Renal cortex interstitium (tissue), 11 donors: ENCODE measurements around the gene RNF26. TPM values are rescaled to one million over a fixed set of nuclear protein-coding genes. Genes with fewer than 3 reads are reported as not detected.

Source experiments
- DNase-seq, 11 donors: peaks; one replicate each; pipeline ENCODE4 v3.0.0-alpha.2; 2013; ENCODE audit warnings: low read depth in 9 of 11, low spot score in 4 of 11; ENCODE audit errors: extremely low read depth in 1 of 11
- polyA plus RNA-seq, 3 donors: library from polyadenylated mRNA; unstranded; fragments of 120-200 nt; gene quantifications; one replicate each; pipeline ENCODE4 v1.2.1, GENCODE V29; 2013; ENCODE audit not compliant: insufficient read length in 3 of 3

RNF26 gene
- polyA plus RNA-seq, 3 donors: 29.3 to 35.8 (median 33.3) TPM

DNA sequence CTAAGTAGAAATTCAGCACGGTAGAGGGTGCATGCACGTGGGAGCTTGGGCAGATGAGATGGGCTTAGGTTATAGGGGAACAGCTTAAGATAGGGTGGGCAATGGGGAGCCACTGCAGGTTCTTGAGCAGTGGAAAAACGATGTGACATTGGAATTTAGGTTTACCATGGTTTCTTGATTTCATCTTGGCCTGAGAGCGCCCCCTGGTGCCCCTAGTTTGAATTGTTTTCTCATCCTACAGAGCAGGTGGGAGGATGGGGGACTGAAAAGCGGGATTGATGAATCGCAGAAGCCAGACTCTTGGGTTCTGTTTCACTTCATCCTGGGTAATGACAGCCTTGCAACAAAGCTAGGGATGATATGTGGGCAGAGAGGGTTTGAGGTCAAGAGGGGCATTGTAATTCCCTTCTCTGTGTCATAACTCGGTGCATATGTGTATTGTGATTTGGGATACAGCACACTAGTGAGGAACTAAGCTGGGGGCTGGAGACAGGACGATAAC is 10.7 kb upstream of the RNF26 start:
- DNase-seq: peak in 2 of 11 donors; percentile 74 to 80

DNA sequence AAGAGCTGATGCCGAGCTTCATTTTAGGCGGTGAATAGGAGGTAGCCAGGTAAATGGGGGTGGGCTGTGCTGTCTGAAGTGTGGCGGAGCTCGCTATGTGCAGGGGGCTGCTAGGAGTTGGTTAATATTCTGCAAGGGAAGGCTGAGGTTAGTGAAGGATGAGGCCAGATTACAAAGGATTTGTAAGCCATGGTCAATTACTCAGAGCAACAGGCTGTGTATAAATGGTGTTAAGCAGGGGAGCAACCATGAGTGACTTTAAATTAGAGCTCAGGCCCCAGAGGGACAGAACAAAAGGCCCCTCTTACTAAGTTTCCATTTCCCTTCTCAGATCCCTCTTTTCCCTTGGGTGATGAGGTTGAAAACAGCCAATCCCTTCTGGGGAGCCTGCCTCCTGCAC is 10.1 kb upstream of the RNF26 start:
- DNase-seq: no peak

DNA sequence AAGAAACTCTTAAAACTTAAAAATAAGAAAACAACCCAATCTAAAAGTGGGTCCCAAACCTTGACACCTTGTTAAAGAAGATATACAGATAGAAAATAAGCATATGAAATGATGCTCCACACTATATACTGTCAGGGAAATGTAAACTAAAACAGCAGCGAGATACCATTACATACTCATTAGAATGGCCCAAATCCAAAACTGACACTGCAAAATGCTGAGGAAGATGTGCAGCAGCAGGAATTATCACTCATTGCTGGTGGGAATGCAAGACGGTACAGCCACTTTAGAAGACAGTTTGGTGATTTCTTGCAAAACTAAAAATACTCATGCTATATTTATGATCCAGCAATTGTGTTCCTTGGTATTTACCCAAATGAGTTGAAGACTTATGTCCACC is 5.0 kb upstream of the RNF26 start:
- no peak for DNase-seq

DNA sequence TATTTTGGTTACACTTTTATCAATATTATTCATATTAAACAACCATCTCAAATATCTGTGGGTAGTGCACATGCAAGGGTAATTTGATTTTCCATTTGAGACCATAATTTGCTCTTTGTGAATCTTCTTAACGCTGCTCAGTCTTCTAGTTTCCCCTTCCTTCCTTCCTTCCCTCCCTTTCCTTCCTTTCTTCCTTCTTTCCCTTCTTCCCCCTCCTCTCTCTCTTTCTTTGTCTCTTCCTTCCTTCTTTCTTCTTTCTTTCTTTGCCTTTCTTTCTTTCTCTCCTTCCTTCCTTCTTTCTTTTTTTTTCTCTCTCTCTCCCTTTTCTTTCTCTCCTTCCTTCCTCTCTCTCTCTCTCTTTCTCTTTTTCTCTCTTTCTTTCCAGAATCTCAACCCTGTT is 4.1 kb upstream of the RNF26 start:
- no peak for DNase-seq

DNA sequence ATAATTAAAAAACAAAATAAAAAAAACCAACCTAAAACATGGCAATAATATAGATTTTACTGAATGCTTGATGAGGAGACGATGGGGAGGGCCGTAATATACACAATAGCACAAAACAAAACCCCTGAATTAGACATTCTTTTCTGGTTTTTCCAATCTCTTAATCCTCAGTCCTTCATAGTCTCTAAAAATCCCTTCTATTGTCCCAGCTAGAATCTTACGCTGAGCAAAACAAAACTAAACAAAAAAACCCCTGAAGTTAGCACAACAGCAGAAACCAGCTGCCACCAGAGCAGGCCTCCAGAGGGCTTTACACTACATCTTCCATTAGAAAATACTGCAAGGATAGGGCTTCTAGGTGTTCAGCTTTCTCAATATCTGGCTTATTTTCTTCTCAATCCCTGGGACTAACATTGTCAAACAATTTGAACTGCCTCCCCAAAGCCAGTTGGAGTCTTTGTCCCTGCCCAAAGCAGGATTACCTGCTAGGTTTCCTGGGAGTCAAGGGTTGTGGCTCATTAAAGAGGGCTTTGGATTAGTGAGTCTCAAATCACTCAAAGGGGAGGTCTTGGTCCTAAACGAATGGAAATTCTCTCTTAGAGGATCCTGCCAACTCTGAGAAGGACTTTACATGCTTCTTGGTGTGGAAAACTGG is 2.1 kb upstream of the RNF26 start:
- no peak for DNase-seq

DNA sequence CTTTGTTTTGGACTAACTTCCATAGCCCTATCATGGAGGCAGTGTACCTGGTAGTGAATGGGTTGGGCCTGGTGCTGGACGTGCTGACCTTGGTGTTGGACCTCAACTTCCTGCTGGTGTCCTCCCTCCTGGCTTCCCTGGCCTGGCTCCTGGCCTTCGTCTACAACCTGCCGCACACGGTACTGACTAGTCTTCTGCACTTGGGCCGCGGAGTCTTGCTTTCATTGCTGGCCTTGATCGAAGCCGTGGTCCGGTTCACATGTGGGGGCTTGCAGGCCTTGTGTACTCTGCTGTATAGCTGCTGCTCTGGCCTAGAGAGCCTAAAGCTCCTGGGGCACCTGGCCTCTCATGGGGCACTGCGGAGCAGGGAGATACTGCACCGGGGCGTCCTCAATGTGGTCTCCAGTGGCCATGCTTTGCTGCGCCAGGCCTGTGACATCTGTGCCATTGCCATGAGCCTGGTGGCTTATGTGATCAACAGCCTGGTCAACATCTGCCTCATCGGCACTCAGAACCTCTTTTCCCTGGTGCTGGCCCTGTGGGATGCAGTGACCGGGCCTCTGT is 846 bp downstream of the RNF26 start:
- no peak for DNase-seq

DNA sequence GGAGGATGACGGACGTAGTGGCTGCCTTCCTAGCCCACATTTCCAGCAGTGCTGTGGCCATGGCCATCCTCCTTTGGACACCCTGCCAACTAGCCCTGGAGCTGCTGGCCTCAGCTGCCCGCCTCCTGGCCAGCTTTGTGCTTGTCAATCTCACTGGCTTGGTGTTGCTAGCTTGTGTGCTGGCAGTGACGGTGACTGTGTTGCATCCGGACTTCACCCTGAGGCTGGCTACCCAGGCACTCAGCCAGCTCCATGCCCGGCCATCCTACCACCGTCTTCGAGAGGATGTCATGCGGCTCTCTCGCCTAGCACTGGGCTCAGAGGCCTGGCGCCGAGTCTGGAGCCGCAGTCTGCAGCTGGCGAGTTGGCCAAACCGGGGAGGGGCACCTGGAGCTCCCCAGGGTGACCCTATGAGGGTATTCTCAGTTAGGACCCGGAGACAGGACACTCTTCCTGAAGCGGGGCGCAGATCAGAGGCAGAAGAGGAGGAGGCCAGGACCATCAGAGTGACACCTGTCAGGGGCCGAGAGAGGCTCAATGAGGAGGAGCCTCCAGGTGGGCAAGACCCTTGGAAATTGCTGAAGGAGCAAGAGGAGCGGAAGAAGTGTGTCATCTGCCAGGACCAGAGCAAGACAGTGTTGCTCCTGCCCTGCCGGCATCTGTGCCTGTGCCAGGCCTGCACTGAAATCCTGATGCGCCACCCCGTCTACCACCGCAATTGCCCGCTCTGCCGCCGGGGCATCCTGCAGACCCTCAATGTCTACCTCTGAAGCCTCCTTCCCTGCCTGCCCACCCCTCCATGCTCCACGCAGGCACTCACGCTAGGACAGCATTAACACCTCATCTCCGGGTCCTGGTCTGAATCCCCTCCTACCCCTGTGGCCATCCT is 1.6 kb downstream of the RNF26 start:
- DNase-seq: no peak

DNA sequence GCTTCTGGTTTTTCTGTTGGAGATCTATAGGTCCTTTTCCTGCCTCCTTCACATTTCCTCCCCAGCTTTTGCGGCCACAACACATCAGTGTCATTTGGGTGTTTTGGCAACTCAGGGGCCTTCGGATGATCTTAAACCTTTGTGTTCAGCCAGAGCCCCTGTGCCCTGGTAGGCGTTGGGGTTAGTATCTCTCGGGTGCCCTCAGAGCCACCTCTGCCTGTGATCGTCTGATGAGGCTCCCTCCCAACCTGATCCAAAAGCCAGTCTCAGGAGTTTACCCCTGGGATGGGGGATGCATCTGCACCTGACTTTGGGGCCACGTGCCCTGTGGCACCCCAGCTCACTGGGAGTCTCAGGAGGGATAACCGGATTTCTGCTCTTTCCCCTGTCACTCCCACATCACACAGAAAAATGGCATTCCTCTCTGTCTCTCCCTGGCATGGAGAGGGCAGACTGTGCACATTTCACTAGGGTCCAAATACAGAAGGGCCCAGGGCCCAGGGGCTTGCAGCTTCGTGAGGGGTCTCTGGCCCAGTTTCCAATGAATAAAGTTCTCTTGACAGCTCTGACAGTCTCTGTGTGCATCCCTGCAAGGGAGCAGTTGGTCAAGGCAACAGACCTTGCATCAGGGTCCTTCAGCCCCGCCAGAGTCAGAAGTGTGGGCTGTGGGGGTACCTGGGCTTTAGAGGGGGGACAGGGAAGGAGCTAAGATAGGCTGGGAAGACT is 2.6 kb downstream of the RNF26 start:
- no peak for DNase-seq

DNA sequence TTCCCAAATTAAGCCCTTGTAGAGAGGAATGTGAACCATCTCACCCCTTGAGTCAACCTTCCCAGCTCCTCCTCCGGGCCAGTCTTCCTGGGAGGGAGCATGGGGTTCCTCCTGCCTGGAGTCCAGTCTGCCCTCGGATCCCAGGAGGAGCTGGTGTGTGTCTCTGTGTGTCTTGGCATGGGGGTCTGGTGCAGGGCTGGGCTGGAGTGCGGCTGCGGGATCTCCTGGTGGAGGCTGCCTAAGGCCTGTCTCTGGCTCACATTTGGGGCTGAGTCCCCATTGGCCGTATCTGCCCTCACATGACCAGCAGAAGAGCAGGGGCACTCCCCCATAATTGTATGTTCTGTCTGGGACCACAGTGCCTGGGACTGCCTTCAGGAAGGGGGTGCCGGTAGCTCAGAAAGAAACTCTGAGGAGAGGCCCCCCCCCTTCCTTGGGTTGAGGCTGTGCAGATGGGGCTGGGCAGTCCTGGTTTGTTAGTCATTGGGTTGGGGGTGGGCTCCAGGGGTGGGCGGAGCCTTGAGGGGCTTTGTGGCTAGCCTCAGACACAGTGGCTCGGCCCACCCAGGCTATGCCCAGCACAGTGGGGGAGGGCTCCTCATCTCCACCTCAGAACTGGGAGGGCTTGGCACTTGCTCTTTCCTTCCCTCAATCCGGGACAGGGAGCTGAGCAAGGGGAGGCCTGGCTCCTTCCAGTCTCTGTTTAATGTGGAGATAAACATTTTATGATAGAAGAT is 3.4 kb downstream of the RNF26 start:
- no peak for DNase-seq

DNA sequence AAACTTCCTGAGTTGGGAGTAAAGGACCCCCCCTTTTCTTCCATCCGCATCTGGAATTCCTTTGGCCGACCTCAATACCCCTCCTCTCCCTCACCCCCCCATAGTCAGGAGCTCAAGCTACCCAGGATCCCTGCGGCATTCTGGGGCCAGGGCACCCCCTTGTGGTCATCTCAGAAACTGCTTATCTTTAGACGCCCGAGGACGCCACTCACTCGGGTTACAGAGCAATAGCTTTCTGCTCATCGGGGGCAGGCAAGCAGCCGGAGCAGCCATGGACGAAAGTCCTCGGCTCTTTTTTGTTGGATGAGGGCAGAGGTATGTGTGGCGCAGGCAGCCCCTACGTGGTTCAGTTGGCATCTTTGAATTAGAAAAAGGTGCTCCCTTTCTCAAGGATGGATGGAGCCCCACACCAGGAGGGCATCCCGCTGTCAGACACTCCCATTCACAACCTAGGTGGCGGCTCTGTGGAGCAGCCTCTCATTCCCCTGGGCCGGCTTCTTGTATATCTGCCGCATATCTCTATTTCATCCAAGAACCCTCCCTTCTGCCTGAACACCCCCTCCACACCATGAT is 4.1 kb downstream of the RNF26 start:
- DNase-seq: peak in 3 of 11 donors; percentile 79 to 81 (median 79)

DNA sequence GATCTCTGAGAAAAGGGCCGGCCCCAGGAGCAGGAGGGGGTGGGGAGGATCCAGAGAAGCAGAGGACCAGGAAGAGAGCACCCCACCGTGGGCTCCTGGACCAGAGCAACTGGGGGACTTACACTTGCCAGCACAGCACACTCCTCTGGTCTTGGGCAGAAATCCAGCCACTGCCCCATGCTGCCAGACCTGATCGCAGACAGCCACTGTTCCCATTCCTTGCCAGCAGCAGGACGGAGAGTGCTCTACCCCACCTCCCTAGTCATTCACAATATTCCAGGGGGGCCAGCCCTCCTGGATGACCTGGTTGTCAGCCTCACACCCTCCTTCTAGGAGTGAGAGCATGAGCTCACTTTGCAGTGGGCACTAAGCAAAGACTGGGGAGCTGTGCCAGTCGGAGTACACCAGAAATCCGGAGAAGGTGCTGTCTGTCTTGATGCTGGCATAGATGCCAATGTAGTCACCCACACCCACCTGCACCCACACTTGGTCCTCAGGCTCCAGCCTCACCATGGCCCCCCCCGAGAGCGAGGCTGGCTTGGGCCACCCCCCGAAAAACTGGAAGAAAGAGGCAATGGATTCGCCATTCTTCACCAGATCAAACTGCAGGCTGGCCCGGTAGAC is 4.8 kb downstream of the RNF26 start:
- DNase-seq: no peak

DNA sequence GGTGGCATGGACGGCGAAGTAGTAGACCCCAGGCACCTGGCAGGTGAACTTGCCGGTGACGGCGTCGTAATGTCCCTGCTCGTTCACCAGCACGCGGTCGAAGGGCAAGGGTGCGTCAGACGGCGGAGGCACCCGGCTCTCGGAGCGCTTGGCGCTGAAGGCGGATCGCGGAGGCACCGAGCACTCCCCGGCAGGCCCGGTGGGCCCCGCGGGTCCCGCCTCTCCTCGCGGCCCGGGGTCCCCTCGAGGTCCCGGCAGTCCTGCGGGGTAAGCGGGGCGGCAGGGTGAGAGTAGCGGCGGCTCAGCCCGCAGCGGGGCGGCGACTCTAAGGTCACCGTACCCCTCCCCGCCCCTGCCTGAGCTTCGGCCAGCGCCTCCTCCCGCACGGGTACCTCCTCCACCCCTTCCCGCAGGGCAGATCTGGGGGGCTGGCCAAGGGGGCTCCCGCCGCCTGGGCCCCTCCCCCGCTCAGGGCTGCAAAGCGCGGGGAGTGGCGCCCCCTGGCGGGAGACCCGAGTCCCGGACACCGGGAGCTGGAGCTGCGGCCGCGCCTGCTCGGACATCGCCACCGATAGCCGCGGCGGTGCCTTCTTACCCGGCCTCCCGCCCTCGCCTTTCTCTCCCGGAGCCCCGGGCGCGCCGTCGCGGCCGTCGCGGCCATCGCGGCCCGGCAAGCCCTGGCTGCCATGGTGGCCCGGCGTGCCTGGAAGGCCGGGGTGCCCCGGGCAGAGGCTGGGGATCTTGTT is 5.4 kb downstream of the RNF26 start:
- peak in 1 of 11 donors; percentile 72 for DNase-seq

DNA sequence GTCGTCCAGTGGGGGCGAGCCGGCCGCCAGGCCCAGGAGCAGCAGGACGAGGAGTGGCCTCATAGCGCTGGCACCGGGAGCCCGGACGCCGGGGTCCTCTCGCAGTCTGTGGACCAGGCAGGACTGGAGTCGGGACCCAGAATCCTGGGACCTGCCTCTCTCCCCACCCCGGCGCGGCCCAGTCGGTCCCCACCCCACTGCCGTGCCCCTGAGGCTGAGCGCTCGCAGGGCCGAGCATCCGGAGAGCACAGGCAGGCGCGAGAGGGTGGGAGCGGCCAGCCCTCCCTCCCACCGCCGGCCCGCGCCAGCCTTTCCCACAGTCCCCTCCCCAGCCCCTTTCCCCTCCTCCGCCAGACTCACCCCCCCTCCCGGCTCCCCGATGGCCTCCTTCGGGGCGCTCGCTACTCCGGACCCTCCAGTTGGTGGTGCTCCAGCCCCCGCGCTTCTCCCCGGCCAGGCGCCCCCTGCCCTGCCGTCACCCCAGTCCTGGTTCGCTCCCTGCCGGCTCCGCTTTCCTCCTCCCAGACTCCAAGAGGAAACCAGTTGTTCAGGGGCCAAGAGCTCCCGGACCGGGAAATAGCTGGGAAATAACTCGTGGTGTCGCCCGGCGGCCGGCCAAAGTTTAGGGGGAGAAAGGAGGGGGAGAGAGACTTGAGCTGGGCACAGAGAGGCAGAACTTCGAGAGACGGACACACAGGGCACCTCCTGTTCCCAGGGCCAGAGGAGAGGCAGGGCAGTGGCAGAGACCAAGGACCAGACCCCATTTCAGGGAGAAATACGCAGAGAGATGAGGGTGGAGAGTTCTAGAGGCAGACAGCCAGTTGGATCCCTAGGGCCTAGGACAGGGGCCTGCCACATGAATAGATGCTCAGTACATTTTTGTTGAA is 6.3 kb downstream of the RNF26 start, which contains the start of gene C1QTNF5:
Gene C1QTNF5 (minus strand): TSS at position 549 of the 887 bp plus-strand sequence. CDS start 486 bp downstream, at position 63.
- peak in 4 of 11 donors; percentile 68 to 87 (median 83) for DNase-seq

DNA sequence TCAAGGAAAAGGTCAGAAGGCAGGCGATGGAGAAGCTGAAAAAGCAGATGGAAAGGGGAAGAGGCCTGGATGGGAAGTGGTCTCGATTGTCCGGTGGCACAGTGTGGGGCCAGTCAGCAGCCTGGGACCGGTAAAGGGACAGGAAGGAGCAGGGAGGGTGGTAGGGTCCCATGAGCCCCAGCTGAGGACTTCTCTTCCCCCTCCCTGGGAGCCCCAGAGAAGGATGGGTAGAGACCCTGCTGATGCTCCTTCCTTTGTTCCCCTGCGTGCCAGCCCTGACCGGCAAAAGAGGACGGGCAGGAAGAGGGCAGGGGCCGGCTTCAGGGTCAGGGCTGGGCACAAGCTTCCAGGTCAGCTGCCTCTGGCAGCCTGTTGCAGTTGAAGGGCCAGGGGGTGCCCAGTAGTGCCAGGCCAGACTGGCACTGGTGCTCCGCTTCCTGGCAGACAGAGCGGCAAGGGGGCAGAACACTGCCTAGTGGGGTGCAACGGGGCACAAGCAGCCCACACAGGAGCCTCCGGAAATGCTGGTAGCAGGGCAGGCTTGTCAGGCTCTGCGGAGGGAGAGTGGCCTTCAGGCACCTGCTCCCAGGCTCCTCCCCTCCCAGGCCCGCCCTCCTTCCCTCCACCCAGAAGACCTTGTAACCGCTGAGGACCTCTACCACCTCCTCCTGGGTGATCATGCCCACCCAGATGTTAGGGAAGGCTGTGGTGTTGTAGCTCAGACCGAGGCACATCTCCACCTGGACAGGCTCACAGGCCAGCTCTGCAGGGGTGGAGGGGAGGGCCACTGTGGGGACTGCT is 7.1 kb downstream of the RNF26 start:
- no peak for DNase-seq

DNA sequence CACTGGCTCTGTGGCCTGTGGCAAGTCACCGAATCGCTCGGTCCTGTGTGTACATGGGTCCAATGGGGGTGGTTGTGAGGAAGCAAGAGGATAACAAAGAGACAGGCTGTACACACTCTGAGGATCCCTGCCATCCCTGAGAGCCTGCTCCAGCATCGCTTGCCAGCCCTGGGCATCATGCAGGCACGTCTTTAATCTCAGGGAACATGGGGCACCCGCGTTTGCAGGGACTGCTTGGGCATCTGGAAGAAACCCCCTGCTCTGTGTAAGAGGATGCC is 7.6 kb downstream of the RNF26 start:
- DNase-seq: no peak
